HG02678 (cell line): ENCODE data around the gene TEX2.
"Not testable (repeated sequence)": the region's sequence is repeated elsewhere in the genome, so short reads cannot be mapped to it uniquely, and the experiment has no call there.

ENCODE experiments used
- ATAC-seq: cut with Tn5 transposase; IDR thresholded peaks from one replicate; pipeline ENCODE4 v1.9.1; 2021; ENCODE audit warnings: mild to moderate bottlenecking, moderate library complexity; ENCODE audit not compliant: unreplicated experiment

TEX2 gene

DNA sequence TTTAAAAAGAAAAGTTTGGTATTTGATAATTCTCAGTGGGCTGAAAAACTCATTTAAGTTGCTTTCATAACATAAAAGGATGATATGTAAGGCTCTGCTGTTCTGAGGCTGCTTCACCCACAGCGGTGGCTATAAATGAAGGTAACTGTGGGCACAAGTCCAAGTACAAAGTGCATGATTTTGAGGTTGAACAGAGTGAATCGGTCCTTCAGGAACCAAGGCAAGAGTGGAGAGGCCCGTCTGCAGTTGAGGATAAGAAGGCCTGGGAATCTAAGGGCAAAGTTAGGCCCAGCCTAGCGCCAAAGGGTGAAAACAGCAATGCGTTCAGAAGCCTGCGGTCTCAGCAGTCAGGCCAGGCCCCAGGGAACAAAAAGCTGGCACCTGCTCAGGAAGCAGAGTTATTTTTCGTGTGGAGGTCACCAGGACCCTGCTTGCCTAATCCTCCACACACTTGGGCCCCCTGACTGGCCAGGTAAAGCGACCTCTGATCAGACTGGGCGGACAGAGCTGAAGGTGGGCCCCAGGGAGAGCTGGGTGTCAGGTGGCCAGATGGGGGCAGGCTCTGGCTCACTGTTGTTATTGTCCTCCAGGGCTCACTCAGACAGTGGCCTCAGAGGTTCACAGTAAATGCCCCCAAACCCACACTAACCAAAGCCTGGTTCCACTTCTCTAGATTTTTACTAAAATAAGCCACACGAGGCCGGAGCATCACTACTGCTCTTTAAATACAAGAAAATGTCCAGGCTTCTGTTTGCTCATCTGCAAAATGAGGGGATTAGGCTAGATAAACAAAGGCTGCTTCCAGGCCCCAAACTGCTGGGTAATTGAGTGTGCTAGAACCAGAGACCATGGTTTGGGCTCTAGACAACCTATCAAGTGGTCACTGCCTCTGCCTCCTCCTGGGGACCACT is 46.5 kb downstream of the TEX2 start:
- ATAC-seq, result peak; percentile 61

DNA sequence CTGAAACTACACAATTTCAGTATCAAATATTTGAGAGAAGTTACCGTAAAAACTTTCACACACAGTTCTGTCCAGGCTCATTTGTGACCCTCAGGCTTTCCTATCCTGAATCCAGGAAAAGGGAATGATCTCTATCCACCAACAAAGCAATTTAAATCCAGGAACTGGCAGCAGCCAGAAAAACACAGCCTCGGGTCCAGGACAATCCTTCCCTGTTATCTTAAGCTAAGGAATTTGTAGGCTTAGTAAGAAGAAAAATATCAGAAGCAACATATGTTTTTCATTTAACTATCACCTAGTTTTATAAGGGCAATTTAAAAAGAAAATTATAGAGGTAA is 47.1 kb downstream of the TEX2 start:
- no peak for ATAC-seq

- ATAC-seq, result no peak
Observed at GRCh38 chr17:64214950-64215349, 48.1 kb downstream of the TEX2 start.

DNA sequence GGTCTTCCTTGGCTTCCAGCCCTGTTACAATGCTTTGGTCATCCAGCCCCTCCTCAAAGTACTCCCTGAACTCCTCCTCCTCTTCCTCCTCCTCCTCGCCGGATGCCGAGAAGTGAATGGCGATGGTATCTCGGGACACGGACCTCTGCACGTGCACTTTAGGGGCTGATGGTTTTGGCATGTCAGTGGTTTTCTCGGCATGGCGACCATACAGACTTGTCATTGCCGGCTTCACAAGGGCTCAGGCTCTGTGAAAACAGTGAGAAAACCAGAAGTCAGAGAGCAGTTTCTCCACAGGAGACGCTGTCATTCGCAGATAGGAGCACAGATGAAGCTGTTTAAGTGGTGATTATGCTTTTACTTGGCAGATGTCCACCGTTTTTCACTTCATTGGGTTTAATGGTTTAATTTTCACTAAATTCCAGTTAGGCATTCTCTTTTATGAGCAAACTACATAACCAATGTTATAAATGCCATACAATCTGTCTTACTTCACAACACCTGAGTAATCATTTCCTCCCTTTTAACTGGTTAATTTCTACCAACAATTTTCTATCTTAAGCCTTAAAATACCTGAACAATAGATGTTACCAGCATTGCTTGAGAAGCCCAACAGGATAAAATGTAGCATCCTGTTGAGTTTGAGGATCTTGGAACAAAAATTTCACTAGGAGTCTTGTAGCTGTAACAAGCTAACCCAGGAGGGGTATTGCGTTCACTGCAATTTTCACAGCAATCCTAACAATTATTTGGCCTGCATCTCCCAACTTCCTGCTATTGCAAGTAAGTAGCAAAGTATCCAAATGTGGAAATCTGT is 48.9 kb downstream of the TEX2 start:
- no peak for ATAC-seq

DNA sequence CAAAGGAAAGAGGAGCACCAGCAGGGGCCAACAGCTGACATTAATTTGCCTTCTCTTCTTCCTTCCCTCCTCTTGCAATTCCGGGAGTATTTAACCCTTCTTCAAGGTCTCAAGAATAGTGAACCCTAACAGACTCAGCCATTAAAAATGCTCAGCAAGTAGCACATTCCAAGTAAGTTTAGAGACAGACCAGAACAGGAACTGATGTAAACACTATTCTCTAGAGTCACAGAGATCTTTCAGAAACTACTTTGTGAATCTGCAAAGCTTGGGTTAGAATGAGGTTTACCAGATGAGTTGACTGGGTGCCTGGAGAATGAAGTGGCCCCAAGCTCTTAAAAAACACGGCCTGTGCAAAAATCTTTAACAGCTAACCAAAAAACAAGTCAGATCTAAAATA is 50.9 kb downstream of the TEX2 start:
- no peak for ATAC-seq

GRCh38 chr17:64209983-64210382 is 53.1 kb downstream of the TEX2 start:
- ATAC-seq, result no peak

- ATAC-seq, result no peak
Observed at GRCh38 chr17:64209356-64209941, 53.6 kb downstream of the TEX2 start.

GRCh38 chr17:64208656-64209055 is 54.4 kb downstream of the TEX2 start:
- ATAC-seq, result not testable (repeated sequence)

- ATAC-seq, result no peak
Observed at GRCh38 chr17:64205804-64206203, 57.3 kb downstream of the TEX2 start.

- ATAC-seq, result no peak
Observed at GRCh38 chr17:64203630-64204029, 59.4 kb downstream of the TEX2 start.

DNA sequence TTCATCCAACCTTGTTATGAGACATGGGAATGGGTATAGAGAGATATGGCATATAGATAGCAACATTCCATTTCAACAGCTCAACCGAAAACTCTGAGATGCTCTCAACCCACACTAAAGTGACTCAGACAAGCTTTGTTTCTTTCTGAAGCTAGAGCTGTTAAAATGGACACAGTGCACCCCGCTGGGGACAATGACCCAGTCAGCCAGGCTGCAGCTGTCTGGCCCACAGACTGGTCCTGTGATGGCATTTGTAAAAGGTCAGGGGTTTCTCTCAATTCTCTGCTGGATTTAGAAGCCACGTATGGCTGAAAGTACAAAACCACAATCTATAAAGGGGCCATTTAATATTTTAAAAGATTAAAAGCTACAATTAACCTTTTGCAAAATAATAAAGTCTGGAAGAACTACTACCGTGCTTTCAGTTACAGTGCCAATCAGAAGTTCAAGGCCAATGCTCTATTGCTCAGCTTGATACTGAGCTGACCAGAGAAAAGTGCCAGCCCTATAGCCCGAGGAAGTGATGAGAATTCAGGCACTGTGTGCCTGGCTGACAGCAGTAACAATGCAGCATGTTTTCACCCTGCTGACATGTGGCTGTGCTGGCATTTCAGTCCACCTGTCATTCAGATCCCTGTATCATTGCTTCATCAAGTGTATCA is 60.2 kb downstream of the TEX2 start:
- no peak for ATAC-seq

- no peak for ATAC-seq
Observed at GRCh38 chr17:64200080-64201032, 62.7 kb downstream of the TEX2 start.

GRCh38 chr17:64198331-64199090 is 64.5 kb downstream of the TEX2 start:
- ATAC-seq, result no peak

GRCh38 chr17:64196601-64197000 is 66.5 kb downstream of the TEX2 start:
- no peak for ATAC-seq

DNA sequence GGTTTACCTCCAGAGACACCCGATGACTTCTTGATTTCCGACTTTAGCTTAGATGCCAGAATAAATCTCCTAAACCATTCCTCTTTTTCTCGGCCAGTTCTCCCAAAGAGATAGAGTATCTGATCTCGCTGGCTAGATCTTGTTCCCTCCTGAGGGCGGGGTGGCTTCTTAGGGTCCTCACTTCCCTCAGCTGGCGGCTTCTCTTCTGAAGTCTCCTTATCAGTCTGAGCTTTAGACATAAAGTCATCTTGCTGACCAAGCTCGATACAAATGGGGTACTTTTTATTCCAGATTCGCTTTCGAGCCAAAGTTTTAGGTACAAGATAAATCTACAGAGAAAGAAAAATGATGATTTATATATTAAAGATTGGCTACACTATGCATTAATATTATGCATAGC is 69.5 kb downstream of the TEX2 start:
- no peak for ATAC-seq

- no peak for ATAC-seq
Observed at GRCh38 chr17:64192589-64192988, 70.5 kb downstream of the TEX2 start.

DNA sequence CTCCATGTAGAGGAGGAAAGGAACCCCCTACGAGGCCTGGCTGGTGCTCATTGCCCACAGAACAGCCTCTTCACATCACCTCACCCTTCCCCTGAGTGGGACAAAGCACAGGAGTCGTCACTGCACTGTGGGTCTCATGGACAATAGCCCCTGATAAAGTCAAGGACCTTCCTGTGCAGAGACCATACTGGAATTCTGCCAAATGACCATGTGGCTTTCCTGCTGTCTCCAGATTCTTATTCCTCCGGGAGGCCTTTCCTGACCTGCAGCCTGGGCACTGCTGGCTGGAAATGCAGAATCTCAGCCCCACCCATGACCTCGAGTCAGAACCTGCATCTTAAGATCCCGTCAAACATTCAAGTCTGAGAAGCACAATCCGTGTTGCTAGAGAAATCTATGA is 72.6 kb downstream of the TEX2 start:
- ATAC-seq, result no peak

DNA sequence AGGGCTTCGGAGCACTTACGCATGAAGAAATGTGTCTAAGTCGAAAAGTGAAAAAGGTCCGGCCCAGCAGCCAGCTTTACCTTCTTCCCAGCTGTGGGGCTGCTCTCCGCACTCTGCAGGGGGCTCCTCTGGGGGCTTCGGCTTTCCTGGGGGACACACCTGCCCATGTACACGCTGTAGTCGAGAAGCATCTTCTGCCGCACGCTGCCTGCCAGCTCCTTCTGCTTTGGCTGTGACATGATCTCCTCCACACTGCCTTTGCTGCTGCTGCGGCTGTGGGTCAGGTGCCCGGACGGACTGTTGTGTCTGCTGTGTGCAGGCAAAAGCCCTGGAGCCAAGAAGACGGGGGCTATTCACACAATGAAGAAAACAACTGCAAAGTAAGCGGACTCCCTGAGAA is 75.0 kb downstream of the TEX2 start:
- ATAC-seq, result no peak
